ENCODE results near the gene DYDC2.
"Not testable (repeated sequence)": the region's sequence is repeated elsewhere in the genome, so short reads cannot be mapped to it uniquely, and the experiment has no call there.

Gene DYDC2
- total RNA-seq, result 0 to 0.09 (median 0) reads per million in 4 experiments

GRCh38 chr10:80356563-80356988 lies at the start of gene DYDC2, which contains the start of gene DYDC1:
DYDC2 (plus strand) TSS chr10:80356781; CDS start chr10:80362444, 5,663 bp downstream.
DYDC1 (minus strand) TSS chr10:80356755; CDS start chr10:80352601, 4,154 bp downstream.
- DNase-seq, result peak; percentile 42

- DNase-seq, result no peak
These were observed 43.1 kb upstream of the DYDC2 start for GRCh38 chr10:80313523-80313922.

- DNase-seq, result no peak
These were observed 41.2 kb upstream of the DYDC2 start for GRCh38 chr10:80315391-80315790.

- no peak for DNase-seq
These were observed 37.8 kb upstream of the DYDC2 start for GRCh38 chr10:80318742-80319141.

- no peak for DNase-seq
These were observed 37.3 kb upstream of the DYDC2 start for GRCh38 chr10:80319318-80319717.

- DNase-seq, result no peak
These were observed 36.8 kb upstream of the DYDC2 start for GRCh38 chr10:80319725-80320290.

- DNase-seq, result no peak
These were observed 36.2 kb upstream of the DYDC2 start for GRCh38 chr10:80320377-80320776.

GRCh38 chr10:80321183-80321582 lies 35.4 kb upstream of the DYDC2 start:
- no peak for DNase-seq

GRCh38 chr10:80322158-80322557 lies 34.4 kb upstream of the DYDC2 start:
- no peak for DNase-seq

GRCh38 chr10:80322711-80323110 lies 33.9 kb upstream of the DYDC2 start:
- DNase-seq, result no peak

GRCh38 chr10:80323311-80323710 lies 33.3 kb upstream of the DYDC2 start:
- DNase-seq, result no peak

GRCh38 chr10:80324086-80324485 lies 32.5 kb upstream of the DYDC2 start:
- DNase-seq, result no peak

GRCh38 chr10:80324891-80325364 lies 31.7 kb upstream of the DYDC2 start:
- no peak for DNase-seq

- no peak for DNase-seq
These were observed 22.6 kb upstream of the DYDC2 start for GRCh38 chr10:80333983-80334382.

GRCh38 chr10:80344276-80344675 lies 12.3 kb upstream of the DYDC2 start:
- no peak for DNase-seq

GRCh38 chr10:80344912-80345311 lies 11.7 kb upstream of the DYDC2 start:
- DNase-seq, result no peak

- DNase-seq, result no peak
These were observed 6.3 kb upstream of the DYDC2 start for GRCh38 chr10:80350251-80350650.

- no peak for DNase-seq
These were observed 5.4 kb upstream of the DYDC2 start for GRCh38 chr10:80351220-80351619.

GRCh38 chr10:80356989-80357850 lies 639 bp downstream of the DYDC2 start:
- DNase-seq, result no peak

GRCh38 chr10:80357851-80358125 lies 1.2 kb downstream of the DYDC2 start:
- DNase-seq, result no peak

GRCh38 chr10:80358925-80359324 lies 2.3 kb downstream of the DYDC2 start:
- DNase-seq, result not testable (repeated sequence)

- DNase-seq, result no peak
These were observed 3.1 kb downstream of the DYDC2 start for GRCh38 chr10:80359644-80360043.

GRCh38 chr10:80365510-80365909 lies 8.9 kb downstream of the DYDC2 start:
- no peak for DNase-seq

GRCh38 chr10:80371467-80371866 lies 14.9 kb downstream of the DYDC2 start:
- DNase-seq, result no peak
